ENCODE results near the gene DMD.
"Not testable (repeated sequence)": the region's sequence is repeated elsewhere in the genome, so short reads cannot be mapped to it uniquely, and the experiment has no call there.

Gene DMD

GRCh38 chrX:33086886-33087285 is 124.5 kb downstream of the DMD start:
- no peak for DNase-seq
- H3K4me3 ChIP-seq (ENCODE audit: low read depth, low read length), result no peak overlapping the region
- in situ Hi-C loops (cut with HindIII; ENCODE audit: low pct_ligation_motif_present, low sequenced_read_pairs), result no loop called here
- no peak for TF ChIP-seq CTCF (IDR thresholded peaks at IDR 0.05; ENCODE audit: low read depth, low read length, missing control alignments)
- H3K27me3 ChIP-seq (replicated peaks), result no peaks in the 10 kb centered on the region
- H3K27ac ChIP-seq, result no peak overlapping the region
- no peaks in the 10 kb centered on the region for H3K36me3 ChIP-seq (replicated peaks)

- TF ChIP-seq CTCF (IDR thresholded peaks at IDR 0.05; ENCODE audit: low read depth, low read length, missing control alignments), result no peak
- in situ Hi-C loops (cut with HindIII; ENCODE audit: low pct_ligation_motif_present, low sequenced_read_pairs), result no loop called here
- no peak for DNase-seq
- no peak overlapping the region for H3K4me3 ChIP-seq (ENCODE audit: low read depth, low read length)
- H3K27me3 ChIP-seq (replicated peaks), result no peaks in the 10 kb centered on the region
- no peak overlapping the region for H3K27ac ChIP-seq
- H3K36me3 ChIP-seq (replicated peaks), result no peaks in the 10 kb centered on the region
These were observed 129.0 kb downstream of the DMD start for GRCh38 chrX:33082371-33082770.

GRCh38 chrX:33078273-33078672 is 133.1 kb downstream of the DMD start:
- Histone ChIP-seq H3K4me3 (ENCODE audit: low read depth, low read length) (no peak overlapping the region), H3K36me3 (replicated peaks) (no peaks in the 10 kb centered on the region), H3K27ac (no peak overlapping the region), H3K27me3 (replicated peaks) (no peaks in the 10 kb centered on the region)
- TF ChIP-seq CTCF (IDR thresholded peaks at IDR 0.05; ENCODE audit: low read depth, low read length, missing control alignments), result no peak
- no peak for DNase-seq
- in situ Hi-C loops (cut with HindIII; ENCODE audit: low pct_ligation_motif_present, low sequenced_read_pairs), result no loop called here

- DNase-seq; H3K27ac ChIP-seq; in situ Hi-C loops (cut with HindIII; ENCODE audit: low pct_ligation_motif_present, low sequenced_read_pairs): not testable (repeated sequence)
These were observed 137.7 kb downstream of the DMD start for GRCh38 chrX:33073660-33074059.

GRCh38 chrX:33065415-33065814 is 145.9 kb downstream of the DMD start:
- H3K4me3 ChIP-seq (ENCODE audit: low read depth, low read length), result no peak overlapping the region
- DNase-seq, result no peak
- no peaks in the 10 kb centered on the region for H3K27me3 ChIP-seq (replicated peaks)
- no peak overlapping the region for H3K27ac ChIP-seq
- in situ Hi-C loops (cut with HindIII; ENCODE audit: low pct_ligation_motif_present, low sequenced_read_pairs), result no loop called here
- no peak for TF ChIP-seq CTCF (IDR thresholded peaks at IDR 0.05; ENCODE audit: low read depth, low read length, missing control alignments)
- H3K36me3 ChIP-seq (replicated peaks), result no peaks in the 10 kb centered on the region

More at GRCh38 chrX:33073660-33074059, 137.7 kb downstream of the DMD start:
- not testable (repeated sequence) for H3K27me3 ChIP-seq (replicated peaks); H3K36me3 ChIP-seq (replicated peaks); H3K4me3 ChIP-seq (ENCODE audit: low read depth, low read length)

- H3K4me3 ChIP-seq (ENCODE audit: low read depth, low read length), result no peak overlapping the region
- in situ Hi-C loops (cut with HindIII; ENCODE audit: low pct_ligation_motif_present, low sequenced_read_pairs), result no loop called here
- H3K27me3 ChIP-seq (replicated peaks), result no peaks in the 10 kb centered on the region
- no peak for DNase-seq
- H3K36me3 ChIP-seq (replicated peaks), result no peaks in the 10 kb centered on the region
- H3K27ac ChIP-seq, result no peak overlapping the region
- no peak for TF ChIP-seq CTCF (IDR thresholded peaks at IDR 0.05; ENCODE audit: low read depth, low read length, missing control alignments)
These were observed 149.3 kb downstream of the DMD start for GRCh38 chrX:33062041-33062440.

All from brain microvascular endothelial cell (primary cell).